ENCODE data around the gene HNRNPL.

- TF ChIP-seq HMGXB4 (CRISPR knock-in tag; IDR thresholded peaks at IDR 0.05; ENCODE audit: borderline replicate concordance): no peak
- TF ChIP-seq, protein P1, sequence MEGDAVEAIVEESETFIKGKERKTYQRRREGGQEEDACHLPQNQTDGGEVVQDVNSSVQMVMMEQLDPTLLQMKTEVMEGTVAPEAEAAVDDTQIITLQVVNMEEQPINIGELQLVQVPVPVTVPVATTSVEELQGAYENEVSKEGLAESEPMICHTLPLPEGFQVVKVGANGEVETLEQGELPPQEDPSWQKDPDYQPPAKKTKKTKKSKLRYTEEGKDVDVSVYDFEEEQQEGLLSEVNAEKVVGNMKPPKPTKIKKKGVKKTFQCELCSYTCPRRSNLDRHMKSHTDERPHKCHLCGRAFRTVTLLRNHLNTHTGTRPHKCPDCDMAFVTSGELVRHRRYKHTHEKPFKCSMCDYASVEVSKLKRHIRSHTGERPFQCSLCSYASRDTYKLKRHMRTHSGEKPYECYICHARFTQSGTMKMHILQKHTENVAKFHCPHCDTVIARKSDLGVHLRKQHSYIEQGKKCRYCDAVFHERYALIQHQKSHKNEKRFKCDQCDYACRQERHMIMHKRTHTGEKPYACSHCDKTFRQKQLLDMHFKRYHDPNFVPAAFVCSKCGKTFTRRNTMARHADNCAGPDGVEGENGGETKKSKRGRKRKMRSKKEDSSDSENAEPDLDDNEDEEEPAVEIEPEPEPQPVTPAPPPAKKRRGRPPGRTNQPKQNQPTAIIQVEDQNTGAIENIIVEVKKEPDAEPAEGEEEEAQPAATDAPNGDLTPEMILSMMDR (IDR thresholded peaks at IDR 0.05): no peak
- no peak for TF ChIP-seq ZNF302 (CRISPR knock-in tag; IDR thresholded peaks at IDR 0.05)
- no peak for TF ChIP-seq MAFK (IDR thresholded peaks at IDR 0.05; ENCODE audit: partially characterized antibody)
- TF ChIP-seq MAZ (IDR thresholded peaks at IDR 0.05; ENCODE audit: borderline replicate concordance, low read depth, low read length): no peak
- TF ChIP-seq, protein P2, sequence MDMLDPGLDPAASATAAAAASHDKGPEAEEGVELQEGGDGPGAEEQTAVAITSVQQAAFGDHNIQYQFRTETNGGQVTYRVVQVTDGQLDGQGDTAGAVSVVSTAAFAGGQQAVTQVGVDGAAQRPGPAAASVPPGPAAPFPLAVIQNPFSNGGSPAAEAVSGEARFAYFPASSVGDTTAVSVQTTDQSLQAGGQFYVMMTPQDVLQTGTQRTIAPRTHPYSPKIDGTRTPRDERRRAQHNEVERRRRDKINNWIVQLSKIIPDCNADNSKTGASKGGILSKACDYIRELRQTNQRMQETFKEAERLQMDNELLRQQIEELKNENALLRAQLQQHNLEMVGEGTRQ (IDR thresholded peaks at IDR 0.05): no peak
- TF ChIP-seq HDAC2 (IDR thresholded peaks at IDR 0.05): no peak
Observed at GRCh38 chr19:38845374-38846024, 4.3 kb downstream of the HNRNPL start.

Measured in A549 (cell line).